ENCODE data around the gene STAM.

STAM gene

DNA sequence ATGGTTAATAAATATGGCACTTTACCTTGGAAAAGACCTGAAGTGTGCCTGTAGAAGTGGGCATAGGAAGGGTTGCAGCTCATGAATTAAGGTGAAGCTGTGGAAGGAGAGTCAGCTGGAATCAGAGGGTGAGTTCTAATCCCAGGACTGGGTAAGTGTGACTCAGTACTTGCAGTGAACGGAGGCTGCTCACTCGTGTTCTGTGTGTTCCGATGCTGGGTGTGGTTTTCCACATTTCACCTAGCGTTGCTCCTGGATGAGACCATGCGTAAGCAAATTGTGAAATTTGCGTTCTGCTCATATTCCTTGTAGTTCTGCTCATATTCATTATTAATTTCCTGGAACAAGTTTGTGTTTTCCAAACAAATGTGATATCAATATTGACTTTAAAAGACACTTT, 85.7 kb downstream of the STAM start:
- in situ Hi-C loops (cut with MboI; ENCODE audit: low sequenced_read_pairs, unreplicated experiment): no loop called here
- no peak for TF ChIP-seq CTCF (IDR thresholded peaks at IDR 0.05; ENCODE audit: borderline replicate concordance, control extremely low read depth, extremely low read depth, insufficient read depth, missing control alignments)
- DNase-seq (ENCODE audit: low spot score): no peak

DNA sequence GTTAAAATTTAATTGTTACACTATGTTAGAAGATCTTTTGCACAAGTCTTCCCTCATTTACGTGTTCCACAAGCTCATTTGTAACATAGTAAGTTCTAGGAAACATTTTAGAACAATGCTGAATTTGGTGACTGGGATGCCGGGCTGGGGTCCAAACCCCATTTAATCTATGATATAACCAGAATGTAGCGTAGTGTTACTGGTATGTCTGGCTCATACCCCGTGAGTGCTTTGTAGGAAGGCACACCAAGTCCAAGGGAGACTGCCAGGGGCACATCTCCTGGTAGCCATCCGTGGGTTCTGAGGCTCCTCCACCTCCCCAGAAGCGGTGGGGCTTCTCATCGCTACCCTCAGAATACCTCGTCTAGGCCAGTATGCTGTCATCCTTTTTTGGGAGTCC, 86.7 kb downstream of the STAM start:
- in situ Hi-C loops (cut with MboI; ENCODE audit: low sequenced_read_pairs, unreplicated experiment): no loop called here
- DNase-seq (ENCODE audit: low spot score): no peak
- TF ChIP-seq CTCF (IDR thresholded peaks at IDR 0.05; ENCODE audit: borderline replicate concordance, control extremely low read depth, extremely low read depth, insufficient read depth, missing control alignments): no peak

- no peak for DNase-seq (ENCODE audit: low spot score)
- in situ Hi-C loops (cut with MboI; ENCODE audit: low sequenced_read_pairs, unreplicated experiment): no loop called here
- no peak for TF ChIP-seq CTCF (IDR thresholded peaks at IDR 0.05; ENCODE audit: borderline replicate concordance, control extremely low read depth, extremely low read depth, insufficient read depth, missing control alignments)
These were observed 87.5 kb downstream of the STAM start for GRCh38 chr10:17731331-17732020.

- no peak for DNase-seq (ENCODE audit: low spot score)
- in situ Hi-C loops (cut with MboI; ENCODE audit: low sequenced_read_pairs, unreplicated experiment): no loop called here
- no peak for TF ChIP-seq CTCF (IDR thresholded peaks at IDR 0.05; ENCODE audit: borderline replicate concordance, control extremely low read depth, extremely low read depth, insufficient read depth, missing control alignments)
These were observed 89.7 kb downstream of the STAM start for GRCh38 chr10:17733620-17734019.

DNA sequence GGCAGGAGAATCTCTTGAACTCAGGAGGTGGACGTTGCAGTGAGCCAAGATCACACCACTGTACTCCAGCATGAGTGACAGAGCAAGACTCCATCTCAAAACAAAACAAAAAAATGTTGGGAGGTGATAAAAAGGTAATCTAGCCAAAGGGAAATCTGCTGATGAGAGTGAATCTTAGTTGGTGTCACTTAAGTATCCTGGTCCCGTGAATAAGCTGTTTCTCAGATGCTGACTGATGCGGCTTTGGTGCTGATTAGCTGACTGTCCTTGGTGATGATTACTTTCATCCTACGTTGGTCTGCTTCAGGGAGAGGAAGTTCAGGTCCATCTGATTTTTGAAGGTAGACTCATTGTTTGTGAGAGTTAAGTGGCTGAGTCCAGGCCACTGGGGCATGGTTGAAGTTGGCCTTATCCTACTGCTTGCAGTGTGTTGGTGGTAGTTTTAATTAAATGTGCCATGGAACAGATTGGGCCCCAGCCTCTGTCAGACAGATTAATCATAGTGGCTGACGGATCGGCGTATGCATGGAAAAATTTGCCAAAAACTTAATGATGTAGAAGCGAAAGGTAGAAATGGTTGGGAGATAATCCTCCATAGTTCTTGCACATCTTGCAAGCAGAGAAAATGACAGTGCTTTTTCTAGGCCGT, 90.6 kb downstream of the STAM start:
- no peak for DNase-seq (ENCODE audit: low spot score)
- TF ChIP-seq CTCF (IDR thresholded peaks at IDR 0.05; ENCODE audit: borderline replicate concordance, control extremely low read depth, extremely low read depth, insufficient read depth, missing control alignments): no peak
- in situ Hi-C loops (cut with MboI; ENCODE audit: low sequenced_read_pairs, unreplicated experiment): no loop called here

GRCh38 chr10:17735166-17735941, 91.4 kb downstream of the STAM start:
- no peak for TF ChIP-seq CTCF (IDR thresholded peaks at IDR 0.05; ENCODE audit: borderline replicate concordance, control extremely low read depth, extremely low read depth, insufficient read depth, missing control alignments)
- in situ Hi-C loops (cut with MboI; ENCODE audit: low sequenced_read_pairs, unreplicated experiment): no loop called here
- no peak for DNase-seq (ENCODE audit: low spot score)

All from GM13976 (cell line).